Measurements from ENCODE around the gene TNFRSF11A.

Gene TNFRSF11A

DNA sequence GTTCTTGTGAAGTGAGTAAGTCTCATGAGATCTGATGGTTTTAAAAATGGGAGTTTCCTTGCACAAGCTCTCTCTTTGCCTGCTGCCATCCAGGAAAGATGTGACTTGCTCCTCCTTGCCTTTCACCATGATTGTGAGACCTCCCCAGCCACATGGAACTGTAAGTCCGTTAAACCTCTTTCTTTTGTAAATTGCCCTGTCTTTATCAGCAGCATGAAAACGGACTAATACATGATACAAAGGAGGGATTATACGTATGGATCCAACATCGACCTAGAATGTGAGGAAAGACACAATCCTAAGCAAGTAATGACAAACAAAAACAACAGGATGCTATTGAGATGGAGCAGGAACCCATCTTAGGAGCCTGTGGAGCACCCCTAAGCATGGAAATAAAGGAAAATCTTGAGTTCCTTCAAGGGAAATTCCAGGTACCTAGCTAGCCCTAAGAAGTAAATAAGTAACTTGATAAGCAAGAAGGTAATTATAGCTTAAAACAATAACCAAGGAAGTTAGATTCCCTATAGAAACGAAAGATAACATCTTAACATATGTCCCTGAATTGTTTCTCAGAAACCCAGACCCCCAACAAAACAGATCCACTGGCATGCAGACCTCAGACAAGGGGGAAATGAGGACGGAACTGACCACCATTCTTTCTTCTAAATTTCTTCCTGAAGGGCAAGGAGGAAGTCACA, 1.5 kb upstream of the TNFRSF11A start:
- Histone ChIP-seq H3K4me1 (ENCODE audit: control insufficient read depth in 5 of 5, insufficient read depth in 5 of 5, low read length in 5 of 5) (peaks cover 0 to 32% (median 22%) of the 10 kb centered on the region in 5 donors), H3K4me3 (ENCODE audit: low read depth in 1 of 5, low read length in 5 of 5) (no peak overlapping the region), H3K36me3 (ENCODE audit: control insufficient read depth in 5 of 5, insufficient read depth in 5 of 5, low read length in 5 of 5) (no peaks in the 10 kb centered on the region), H3K27ac (ENCODE audit: low read depth, low read length) (no peak overlapping the region), H3K27me3 (ENCODE audit: control insufficient read depth in 5 of 5, insufficient read depth in 4 of 5, low read length in 5 of 5) (peaks cover 12 to 30% (median 26%) of the 10 kb centered on the region in 5 donors), H3K9ac (ENCODE audit: low read length in 5 of 5) (no peak overlapping the region), H3K9me3 (ENCODE audit: control insufficient read depth in 5 of 5, low read length in 5 of 5) (no peaks in the 10 kb centered on the region)

DNA sequence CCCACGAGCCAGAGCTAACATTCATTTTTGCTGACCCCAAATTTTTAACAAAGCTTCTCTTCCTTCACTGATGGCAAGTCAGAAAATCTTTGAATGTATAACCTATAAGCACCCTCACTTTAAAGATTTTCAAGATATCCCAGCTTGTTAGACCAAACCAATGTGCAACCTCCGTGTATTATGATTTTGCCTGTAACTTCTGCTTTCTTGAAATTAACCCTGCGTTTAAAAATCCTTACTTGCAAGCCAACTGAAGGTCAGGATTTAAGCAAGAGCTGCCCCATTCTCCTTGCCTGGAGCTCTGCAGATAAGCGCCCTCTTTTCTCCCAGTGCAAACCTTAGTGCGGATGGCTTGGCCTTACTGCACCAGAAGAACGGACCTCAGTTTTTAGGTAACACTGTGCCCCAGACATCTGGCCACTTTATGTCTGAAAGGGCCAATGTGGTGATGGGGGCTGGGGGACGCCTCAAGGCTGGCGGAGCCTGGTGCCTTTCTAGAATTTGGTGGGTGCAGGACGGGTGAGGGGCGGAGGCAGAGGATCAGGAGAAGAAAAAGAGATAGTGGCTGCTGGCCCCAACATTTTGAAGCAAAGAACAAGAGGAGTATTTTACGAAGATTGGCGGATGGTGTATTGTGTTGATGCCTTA, 805 bp upstream of the TNFRSF11A start:
- H3K36me3 ChIP-seq (ENCODE audit: control insufficient read depth in 5 of 5, insufficient read depth in 5 of 5, low read length in 5 of 5) = no peaks in the 10 kb centered on the region
- H3K9me3 ChIP-seq (ENCODE audit: control insufficient read depth in 5 of 5, low read length in 5 of 5) = no peaks in the 10 kb centered on the region
- no peak overlapping the region for H3K9ac ChIP-seq (ENCODE audit: low read length in 5 of 5)
- H3K27ac ChIP-seq (ENCODE audit: low read depth, low read length) = no peak overlapping the region
- H3K4me3 ChIP-seq (ENCODE audit: low read depth in 1 of 5, low read length in 5 of 5) = peak overlapping the region in 3 of 5 donors; percentile 26 to 47 (median 42)
- H3K27me3 ChIP-seq (ENCODE audit: control insufficient read depth in 5 of 5, insufficient read depth in 4 of 5, low read length in 5 of 5) = peaks cover 12 to 36% (median 31%) of the 10 kb centered on the region in 5 donors
- H3K4me1 ChIP-seq (ENCODE audit: control insufficient read depth in 5 of 5, insufficient read depth in 5 of 5, low read length in 5 of 5) = peaks cover 0 to 37% (median 22%) of the 10 kb centered on the region in 5 donors

- Histone ChIP-seq H3K27ac (ENCODE audit: low read depth, low read length) (no peak overlapping the region), H3K36me3 (ENCODE audit: control insufficient read depth in 5 of 5, insufficient read depth in 5 of 5, low read length in 5 of 5) (no peaks in the 10 kb centered on the region), H3K27me3 (ENCODE audit: control insufficient read depth in 5 of 5, insufficient read depth in 4 of 5, low read length in 5 of 5) (peaks cover 12 to 46% (median 39%) of the 10 kb centered on the region in 5 donors), H3K4me1 (ENCODE audit: control insufficient read depth in 5 of 5, insufficient read depth in 5 of 5, low read length in 5 of 5) (peaks cover 0 to 51% (median 25%) of the 10 kb centered on the region in 5 donors), H3K9me3 (ENCODE audit: control insufficient read depth in 5 of 5, low read length in 5 of 5) (no peaks in the 10 kb centered on the region), H3K9ac (ENCODE audit: low read length in 5 of 5) (peak overlapping the region in 4 of 5 donors; percentile 4 to 61 (median 43)), H3K4me3 (ENCODE audit: low read depth in 1 of 5, low read length in 5 of 5) (peak overlapping the region; percentile 62 to 78 (median 68))
Observed at GRCh38 chr18:62325806-62326645, 916 bp downstream of the TNFRSF11A start.

DNA sequence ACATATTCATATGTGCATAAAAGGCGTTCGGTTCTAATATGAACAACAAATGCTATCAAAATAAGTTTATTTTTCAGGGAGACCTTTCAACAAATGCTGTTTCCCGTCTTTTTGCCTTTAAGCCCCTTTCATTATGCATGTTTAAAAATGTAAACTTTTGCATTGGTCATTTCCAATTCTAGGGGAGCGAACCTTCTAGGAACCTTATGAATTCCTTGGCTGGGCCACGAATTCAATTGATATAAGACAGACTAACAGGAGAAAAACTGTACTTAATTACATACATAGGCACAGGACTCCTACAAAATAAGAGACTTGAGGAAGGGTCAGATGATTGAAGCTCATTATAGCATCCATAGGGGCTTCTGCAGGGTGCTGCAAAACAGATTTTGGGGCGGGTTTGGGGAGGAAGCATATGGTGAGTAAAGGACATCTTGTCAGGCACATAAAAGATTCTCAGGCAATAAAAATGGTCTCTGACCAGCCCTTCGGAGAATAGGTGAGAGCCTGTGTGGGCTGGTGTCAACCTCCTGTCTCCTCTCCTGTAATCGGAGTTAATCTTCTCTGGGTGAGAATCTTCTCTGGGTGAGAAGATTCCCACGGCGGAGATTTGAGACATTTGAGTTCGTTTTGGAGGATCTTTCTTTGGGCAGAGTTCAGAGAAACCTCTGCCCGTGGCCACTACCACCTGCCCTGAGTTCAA, 1.7 kb downstream of the TNFRSF11A start:
- H3K4me1 ChIP-seq (ENCODE audit: control insufficient read depth in 5 of 5, insufficient read depth in 5 of 5, low read length in 5 of 5) = peaks cover 0 to 56% (median 25%) of the 10 kb centered on the region in 5 donors
- no peaks in the 10 kb centered on the region for H3K9me3 ChIP-seq (ENCODE audit: control insufficient read depth in 5 of 5, low read length in 5 of 5)
- H3K9ac ChIP-seq (ENCODE audit: low read length in 5 of 5) = no peak overlapping the region
- no peak overlapping the region for H3K27ac ChIP-seq (ENCODE audit: low read depth, low read length)
- H3K27me3 ChIP-seq (ENCODE audit: control insufficient read depth in 5 of 5, insufficient read depth in 4 of 5, low read length in 5 of 5) = peaks cover 16 to 50% (median 39%) of the 10 kb centered on the region in 5 donors
- no peaks in the 10 kb centered on the region for H3K36me3 ChIP-seq (ENCODE audit: control insufficient read depth in 5 of 5, insufficient read depth in 5 of 5, low read length in 5 of 5)
- H3K4me3 ChIP-seq (ENCODE audit: low read depth in 1 of 5, low read length in 5 of 5) = peak overlapping the region in 2 of 5 donors; percentile 64 to 72

GRCh38 chr18:62327977-62328376, 2.9 kb downstream of the TNFRSF11A start:
- Histone ChIP-seq H3K4me1 (ENCODE audit: control insufficient read depth in 5 of 5, insufficient read depth in 5 of 5, low read length in 5 of 5) (peaks cover 0 to 58% (median 25%) of the 10 kb centered on the region in 5 donors), H3K4me3 (ENCODE audit: low read depth in 1 of 5, low read length in 5 of 5) (no peak overlapping the region), H3K27me3 (ENCODE audit: control insufficient read depth in 5 of 5, insufficient read depth in 4 of 5, low read length in 5 of 5) (peaks cover 16 to 50% (median 39%) of the 10 kb centered on the region in 5 donors), H3K9ac (ENCODE audit: low read length in 5 of 5) (no peak overlapping the region), H3K9me3 (ENCODE audit: control insufficient read depth in 5 of 5, low read length in 5 of 5) (no peaks in the 10 kb centered on the region), H3K36me3 (ENCODE audit: control insufficient read depth in 5 of 5, insufficient read depth in 5 of 5, low read length in 5 of 5) (no peaks in the 10 kb centered on the region), H3K27ac (ENCODE audit: low read depth, low read length) (no peak overlapping the region)

DNA sequence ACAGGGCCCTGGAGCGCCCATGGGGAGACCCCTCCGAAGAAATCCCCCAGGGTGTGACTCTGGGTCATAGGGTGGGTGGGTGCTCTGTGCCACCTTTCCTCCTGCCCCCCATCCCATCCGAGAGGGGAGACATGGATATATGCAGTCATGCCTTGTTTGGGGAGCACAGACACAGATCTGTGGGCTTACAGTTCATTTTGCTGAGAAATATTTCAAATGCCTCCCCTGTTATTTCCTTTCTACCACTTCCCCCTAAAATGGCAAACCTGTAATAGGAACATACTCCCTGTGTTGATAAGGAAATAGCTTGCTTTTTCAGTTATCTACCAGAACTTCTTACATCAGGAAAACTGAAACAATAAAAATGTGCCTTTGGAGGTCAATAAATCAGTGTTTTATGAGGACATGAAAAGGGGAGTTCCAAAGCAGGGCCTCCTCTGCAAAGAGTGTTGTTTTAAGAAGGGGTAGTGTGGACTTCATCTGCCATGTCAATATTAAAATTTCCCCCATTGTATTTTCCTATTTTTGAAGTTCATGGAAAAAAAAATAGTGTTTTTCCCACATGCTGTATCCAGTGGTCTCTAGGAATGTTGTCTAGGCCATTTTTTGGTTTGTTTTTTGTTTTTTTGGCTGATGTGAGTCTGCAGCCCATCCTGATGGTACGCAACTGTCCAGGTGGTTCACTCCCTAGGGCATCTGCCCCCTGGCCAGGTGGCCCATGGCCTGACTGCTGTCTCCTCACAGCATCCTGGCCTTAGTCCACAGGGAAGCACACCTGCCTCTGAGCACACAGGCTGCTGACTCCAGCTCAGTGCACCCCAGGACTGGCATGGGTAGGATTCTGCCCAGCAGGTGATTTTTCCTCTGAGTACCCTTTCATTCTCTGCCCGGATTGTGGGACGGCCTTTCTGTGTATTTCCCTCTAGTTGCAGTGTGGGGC, 3.7 kb downstream of the TNFRSF11A start:
- Histone ChIP-seq H3K4me3 (ENCODE audit: low read depth in 1 of 5, low read length in 5 of 5) (no peak overlapping the region), H3K36me3 (ENCODE audit: control insufficient read depth in 5 of 5, insufficient read depth in 5 of 5, low read length in 5 of 5) (no peaks in the 10 kb centered on the region), H3K9ac (ENCODE audit: low read length in 5 of 5) (no peak overlapping the region), H3K4me1 (ENCODE audit: control insufficient read depth in 5 of 5, insufficient read depth in 5 of 5, low read length in 5 of 5) (peaks cover 0 to 59% (median 25%) of the 10 kb centered on the region in 5 donors), H3K27ac (ENCODE audit: low read depth, low read length) (no peak overlapping the region), H3K9me3 (ENCODE audit: control insufficient read depth in 5 of 5, low read length in 5 of 5) (no peaks in the 10 kb centered on the region), H3K27me3 (ENCODE audit: control insufficient read depth in 5 of 5, insufficient read depth in 4 of 5, low read length in 5 of 5) (peaks cover 16 to 50% (median 39%) of the 10 kb centered on the region in 5 donors)

- H3K4me1 ChIP-seq (ENCODE audit: control insufficient read depth in 5 of 5, insufficient read depth in 5 of 5, low read length in 5 of 5) = peaks cover 0 to 51% (median 18%) of the 10 kb centered on the region in 5 donors
- no peaks in the 10 kb centered on the region for H3K9me3 ChIP-seq (ENCODE audit: control insufficient read depth in 5 of 5, low read length in 5 of 5)
- no peaks in the 10 kb centered on the region for H3K36me3 ChIP-seq (ENCODE audit: control insufficient read depth in 5 of 5, insufficient read depth in 5 of 5, low read length in 5 of 5)
- H3K4me3 ChIP-seq (ENCODE audit: low read depth in 1 of 5, low read length in 5 of 5) = no peak overlapping the region
- peaks cover 16 to 52% (median 39%) of the 10 kb centered on the region in 5 donors for H3K27me3 ChIP-seq (ENCODE audit: control insufficient read depth in 5 of 5, insufficient read depth in 4 of 5, low read length in 5 of 5)
- H3K27ac ChIP-seq (ENCODE audit: low read depth, low read length) = no peak overlapping the region
- H3K9ac ChIP-seq (ENCODE audit: low read length in 5 of 5) = no peak overlapping the region
Observed at GRCh38 chr18:62329691-62330454, 4.8 kb downstream of the TNFRSF11A start.

DNA sequence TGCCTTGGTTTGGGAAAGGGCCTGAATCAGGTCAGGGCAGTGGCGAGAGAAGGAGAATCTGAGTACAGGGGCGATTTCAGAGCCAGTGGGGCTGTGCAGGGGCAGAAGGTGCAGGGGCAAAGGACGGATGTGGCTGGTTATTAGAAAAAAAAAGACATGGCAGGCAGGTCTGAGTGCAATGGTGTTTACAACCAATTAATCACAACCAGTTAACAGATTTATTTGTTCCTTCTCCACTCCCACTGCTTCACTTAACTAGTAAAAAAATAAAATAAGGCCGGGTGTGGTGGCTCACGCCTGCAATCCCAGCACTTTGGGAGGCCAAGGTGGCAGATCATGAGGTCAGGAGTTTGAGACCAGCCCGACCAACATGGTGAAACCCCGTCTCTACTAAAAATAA, 5.5 kb downstream of the TNFRSF11A start:
- Histone ChIP-seq H3K9me3 (ENCODE audit: control insufficient read depth in 5 of 5, low read length in 5 of 5) (no peaks in the 10 kb centered on the region), H3K9ac (ENCODE audit: low read length in 5 of 5) (no peak overlapping the region), H3K4me3 (ENCODE audit: low read depth in 1 of 5, low read length in 5 of 5) (no peak overlapping the region), H3K27me3 (ENCODE audit: control insufficient read depth in 5 of 5, insufficient read depth in 4 of 5, low read length in 5 of 5) (peaks cover 16 to 50% (median 36%) of the 10 kb centered on the region in 5 donors), H3K36me3 (ENCODE audit: control insufficient read depth in 5 of 5, insufficient read depth in 5 of 5, low read length in 5 of 5) (no peaks in the 10 kb centered on the region), H3K4me1 (ENCODE audit: control insufficient read depth in 5 of 5, insufficient read depth in 5 of 5, low read length in 5 of 5) (peaks cover 0 to 46% (median 14%) of the 10 kb centered on the region in 5 donors), H3K27ac (ENCODE audit: low read depth, low read length) (no peak overlapping the region)

Measured in subcutaneous abdominal adipose tissue (tissue), 5 donors.